ENCODE measurements around the gene ULK3.

The ULK3 gene

GRCh38 chr15:74821091-74821789 is 21.7 kb downstream of the ULK3 start:
- no peak for DNase-seq

DNA sequence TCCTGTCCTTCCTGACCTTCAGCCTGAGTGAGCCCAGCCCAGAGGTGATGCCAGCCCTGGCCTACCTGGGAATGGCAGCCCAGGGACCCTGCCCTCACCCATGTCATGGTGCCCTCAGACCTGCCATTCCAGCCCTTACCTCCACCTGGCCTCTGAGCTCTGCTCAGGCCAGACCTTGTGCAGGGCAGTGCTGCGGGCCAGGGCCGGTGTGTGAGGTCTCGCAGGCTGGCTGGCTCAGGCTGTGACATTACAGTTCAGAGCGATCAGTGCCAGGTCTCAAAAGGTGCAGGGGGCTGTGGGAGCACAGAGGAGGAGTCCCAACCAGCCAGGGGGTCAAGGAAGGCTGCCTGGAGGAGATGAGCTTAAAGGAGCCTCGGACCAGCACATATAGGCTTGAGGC is 22.9 kb downstream of the ULK3 start:
- DNase-seq, result no peak

GRCh38 chr15:74817370-74817737 is 25.6 kb downstream of the ULK3 start:
- no peak for DNase-seq

- no peak for DNase-seq
Measured at GRCh38 chr15:74816624-74817369, 26.2 kb downstream of the ULK3 start.

- DNase-seq, result no peak
Measured at GRCh38 chr15:74815961-74816360, 27.0 kb downstream of the ULK3 start.

DNA sequence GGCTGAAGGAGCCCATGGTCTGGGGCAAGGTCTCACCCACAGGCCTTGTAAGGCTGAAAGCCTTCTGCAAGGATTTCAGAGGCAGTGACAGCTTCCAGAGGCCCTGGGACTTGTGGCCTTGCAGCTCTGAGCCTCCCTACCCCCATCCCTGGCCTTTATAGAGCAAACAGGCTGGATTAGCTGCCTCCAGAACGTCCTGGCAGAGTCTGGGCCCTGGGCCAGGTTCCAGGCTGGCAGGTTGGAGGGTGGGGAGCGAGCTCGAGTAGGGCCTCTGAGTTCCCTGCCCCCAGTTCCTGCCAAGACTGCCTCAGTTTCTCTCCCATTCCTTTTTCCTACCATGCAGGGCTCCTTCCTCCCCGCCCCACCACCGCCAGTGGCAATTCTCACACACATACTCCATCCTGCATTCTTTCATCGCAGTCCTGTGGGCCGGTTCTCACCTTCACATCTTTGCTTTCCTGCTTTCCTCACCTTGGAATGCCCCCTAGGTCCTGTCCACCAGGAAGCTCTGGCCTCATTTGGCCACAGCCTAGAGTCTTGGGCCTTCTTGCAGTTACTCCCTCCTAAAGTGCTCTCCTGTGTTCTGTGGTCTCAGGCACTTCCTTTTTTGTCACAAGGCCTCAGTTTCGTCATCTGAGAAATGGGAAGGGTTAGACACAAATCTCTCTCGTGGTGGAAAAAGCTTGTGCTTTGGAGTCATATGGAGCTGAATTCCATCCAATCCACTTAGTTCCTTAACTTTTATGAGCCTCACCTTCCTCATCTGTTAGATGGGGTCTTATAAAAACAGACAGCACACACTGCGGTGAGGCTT is 27.6 kb downstream of the ULK3 start:
- DNase-seq, result no peak

- no peak for DNase-seq
Measured at GRCh38 chr15:74812533-74812932, 30.4 kb downstream of the ULK3 start, which contains the start of gene LMAN1L. Gene LMAN1L (plus strand): TSS chr15:74812835. CDS start chr15:74812855, 20 bp downstream.

DNA sequence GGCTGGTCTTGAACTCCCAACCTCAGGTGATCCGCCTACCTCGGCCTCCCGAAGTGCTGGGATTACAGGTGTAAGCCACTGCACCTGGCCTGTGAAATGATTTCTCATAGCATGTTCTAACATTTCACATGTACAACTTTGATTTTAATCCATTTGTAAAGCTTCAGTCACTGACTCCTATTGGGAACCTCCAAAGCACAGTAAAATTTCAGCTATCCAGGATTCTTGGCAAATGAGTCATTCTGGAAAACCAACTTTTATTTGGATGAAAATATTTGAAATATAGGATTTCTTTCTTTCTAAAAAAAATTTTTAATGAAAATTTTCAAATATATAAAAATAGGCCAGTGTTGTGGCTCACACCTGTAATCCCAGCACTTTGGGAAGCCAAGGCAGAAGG is 33.0 kb downstream of the ULK3 start:
- no peak for DNase-seq

DNA sequence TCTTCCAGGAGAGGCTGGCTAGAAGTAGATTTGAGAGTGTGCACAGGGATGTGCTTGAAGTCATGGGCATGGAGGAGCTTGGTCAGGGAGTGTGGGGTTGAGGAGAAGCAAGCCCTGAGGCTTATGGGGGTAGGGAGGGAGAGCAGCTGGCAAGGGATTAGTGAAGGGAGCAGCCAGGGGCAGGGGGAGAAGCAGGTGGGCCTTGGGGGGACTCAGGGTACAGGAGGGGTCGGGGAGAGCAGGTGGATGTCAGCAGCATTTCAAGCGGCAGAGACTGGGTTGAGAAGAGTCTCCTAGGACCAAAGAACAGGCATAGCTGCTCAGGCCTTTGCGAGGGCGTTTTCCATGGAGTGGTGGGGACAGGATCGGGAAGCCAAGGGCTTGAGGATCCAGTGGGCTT is 33.7 kb downstream of the ULK3 start:
- no peak for DNase-seq

- no peak for DNase-seq
Measured at GRCh38 chr15:74808840-74809229, 34.1 kb downstream of the ULK3 start.

DNA sequence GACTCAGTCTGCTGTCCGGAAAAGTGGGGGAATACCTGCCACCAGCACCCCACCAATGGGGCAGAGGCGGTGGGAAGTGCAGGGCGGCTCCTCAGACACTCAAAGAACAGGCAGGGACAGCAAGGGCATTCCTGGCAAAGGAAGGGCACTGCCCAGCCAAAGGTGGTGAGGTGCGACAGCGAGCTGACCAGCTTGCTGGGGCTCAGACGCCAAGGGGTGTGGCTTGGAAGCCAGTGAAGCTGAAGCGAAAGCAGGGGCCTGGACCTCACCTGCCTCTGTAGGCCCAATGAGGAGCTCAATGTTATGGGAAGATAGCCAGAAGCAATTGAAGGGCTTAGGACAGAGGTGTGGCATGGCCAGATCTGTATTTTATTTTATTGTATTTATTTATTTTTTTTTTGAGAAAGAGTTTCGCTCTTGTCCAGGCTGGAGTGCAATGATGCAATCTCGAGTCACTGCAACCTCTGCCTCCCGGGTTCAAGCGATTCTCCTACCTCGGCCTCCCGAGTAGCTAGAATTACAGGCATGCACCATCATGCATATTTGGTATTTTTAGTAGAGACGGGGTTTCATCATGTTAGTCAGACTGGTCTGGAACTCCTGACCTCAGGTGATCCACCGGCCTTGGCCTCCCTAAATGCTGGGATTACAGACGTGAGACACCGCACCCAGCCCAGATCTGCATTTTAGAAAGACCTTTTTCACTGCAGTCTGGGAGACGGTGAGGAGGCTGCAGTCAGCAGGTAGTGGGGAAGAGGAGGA is 34.7 kb downstream of the ULK3 start:
- no peak for DNase-seq

DNA sequence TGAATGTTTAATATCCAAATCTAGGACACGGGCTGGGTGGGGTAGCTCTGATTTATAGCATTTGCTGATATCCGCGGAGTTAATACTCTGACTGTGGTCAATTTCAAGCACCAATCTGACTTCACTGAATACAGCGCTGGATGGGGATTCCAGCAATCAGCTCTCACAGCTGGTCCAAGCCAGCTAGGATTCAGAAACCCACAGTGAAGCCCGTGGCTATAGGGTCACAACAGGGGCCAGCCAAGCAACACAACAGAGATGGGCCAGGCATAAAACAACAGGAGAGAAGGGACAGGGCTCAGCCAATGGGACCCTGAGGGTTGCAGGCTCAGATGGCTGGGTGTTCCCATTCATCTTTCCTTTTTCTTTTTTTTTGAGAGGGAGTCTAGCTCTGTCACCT is 35.7 kb downstream of the ULK3 start:
- DNase-seq, result no peak

DNA sequence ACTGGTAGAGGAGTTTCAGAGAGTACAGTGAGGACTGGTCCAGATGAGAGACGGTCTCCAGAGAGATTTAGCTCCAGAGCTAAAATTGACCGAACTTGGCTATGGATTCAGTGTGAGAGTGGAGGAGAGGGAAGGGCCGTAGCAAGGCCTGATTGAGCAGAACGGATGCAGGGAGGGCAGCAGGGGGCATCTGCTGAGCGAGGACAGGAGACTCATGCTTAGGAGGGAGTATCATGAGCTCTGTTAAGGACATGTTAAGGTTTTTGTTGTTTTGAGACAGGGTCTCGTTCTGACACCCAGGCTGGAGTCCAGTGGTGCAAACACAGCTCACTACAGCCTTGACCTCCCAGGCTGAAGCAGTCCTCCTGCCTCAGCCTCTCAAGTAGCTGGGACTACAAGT is 38.0 kb downstream of the ULK3 start:
- no peak for DNase-seq

- no peak for DNase-seq
Measured at GRCh38 chr15:74802862-74803447, 40.0 kb downstream of the ULK3 start.

GRCh38 chr15:74802290-74802689 is 40.7 kb downstream of the ULK3 start:
- DNase-seq, result no peak

DNA sequence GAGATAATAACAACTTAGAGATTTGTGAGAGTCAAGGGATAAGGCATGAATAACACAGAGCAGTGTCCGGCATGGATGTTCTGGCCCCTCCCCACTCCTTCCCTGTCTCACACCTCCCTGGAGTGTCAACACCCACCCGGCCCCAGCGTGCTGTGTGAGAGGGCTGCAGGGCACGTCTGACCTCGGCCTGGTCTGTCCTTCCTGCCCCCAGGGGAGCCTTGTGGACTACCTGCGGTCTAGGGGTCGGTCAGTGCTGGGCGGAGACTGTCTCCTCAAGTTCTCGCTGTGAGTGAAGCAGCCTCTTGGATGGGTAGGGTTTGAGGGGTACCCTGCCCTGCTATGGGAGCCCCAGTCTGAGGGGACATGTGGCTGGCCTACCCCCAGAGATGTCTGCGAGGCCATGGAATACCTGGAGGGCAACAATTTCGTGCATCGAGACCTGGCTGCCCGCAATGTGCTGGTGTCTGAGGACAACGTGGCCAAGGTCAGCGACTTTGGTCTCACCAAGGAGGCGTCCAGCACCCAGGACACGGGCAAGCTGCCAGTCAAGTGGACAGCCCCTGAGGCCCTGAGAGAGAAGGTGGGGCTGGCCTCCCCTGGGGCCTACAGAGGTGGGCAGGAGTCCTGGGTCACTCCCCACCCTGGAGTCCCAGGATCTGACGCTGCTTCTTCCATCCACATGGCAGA is 41.5 kb downstream of the ULK3 start:
- DNase-seq, result no peak

- DNase-seq, result peak; percentile 46
Measured at GRCh38 chr15:74800559-74801094, 42.3 kb downstream of the ULK3 start.

- peak; percentile 93 for DNase-seq
Measured at GRCh38 chr15:74799856-74800558, 42.9 kb downstream of the ULK3 start.

- peak; percentile 64 for DNase-seq
Measured at GRCh38 chr15:74799255-74799855, 43.6 kb downstream of the ULK3 start.

Data from hematopoietic multipotent progenitor cell treated with erythropoietin and hydrocortisone succinate and interleukin-3 and kit ligand, for 4 days (in vitro differentiated cells).